HCT116 (cell line): Measurements from ENCODE around the gene LASP1. TPM values are rescaled to one million over a fixed set of nuclear protein-coding genes. Genes with fewer than 3 reads are reported as not detected.

ENCODE experiments used
- ATAC-seq: fragments of 200-7000 bp; cut with Tn5 transposase; 2 replicates; pipeline ENCODE4 v1.9.1; 2020; ENCODE audit warnings: mild to moderate bottlenecking, moderate library complexity
- BruUV-seq: library from RNA; stranded (reverse); fragments of 400-500 nt; replicated peaks from 2 replicates; lab custom pipeline; 2021; lab: Mats Ljungman, UMichigan
- CTCF ChIA-PET: fragments of 300-600 bp; sonication (Branson Sonifier 250); formaldehyde crosslinking; loops from one replicate; lab custom pipeline; 2021; ENCODE audit warnings: antibody characterized with exemption; lab: Charles Lee
- POLR2A ChIA-PET: fragments of 300-600, 350-600 bp; sonication (Branson Sonifier 250); formaldehyde crosslinking; loops from one replicate; lab custom pipeline; 2021; ENCODE audit warnings: antibody characterized with exemption; lab: Charles Lee
- RAD21 ChIA-PET, 2 experiments: fragments of 300-600 bp; sonication (Branson Sonifier 250); formaldehyde crosslinking; loops; one replicate each; lab custom pipeline; 2023; ENCODE audit warnings: low total read pairs in 2 of 2; ENCODE audit not compliant: uncharacterized antibody in 2 of 2, unreplicated experiment in 2 of 2, low non-redundant PET in 1 of 2; lab: Charles Lee
- DNase-seq: peaks from one replicate; pipeline ENCODE4 v3.0.0-alpha.2; 2010; ENCODE audit warnings: low read depth, low spot score
- H2AFZ ChIP-seq: fragments of 200-600 bp; shearing (Covaris generic), sonication (generic); 2 replicates; pipeline ENCODE4 v1.6.1; 2017; ENCODE audit warnings: low read depth, mixed run types, mixed read lengths, antibody characterized with exemption, low read length; ENCODE audit not compliant: poor library complexity, severe bottlenecking
- H3K27ac ChIP-seq: 2 replicates; pipeline ENCODE4 v1.5.1; 2012; ENCODE audit warnings: low read depth, low read length
- H3K27me3 ChIP-seq: fragments of 200-600 bp; sonication (generic); 2 replicates; pipeline ENCODE4 v1.6.1; 2016; ENCODE audit warnings: mixed run types, low read length, mixed read lengths; ENCODE audit not compliant: insufficient read depth
- H3K36me3 ChIP-seq, 2 experiments: fragments of 200-500 bp in 1 of 2; fragments of 200-600 bp in 1 of 2; sonication (Bioruptor generic) in 1 of 2; sonication (generic) in 1 of 2; 2 replicates each; pipeline versions ENCODE4 v1.5.1 to v1.6.1; 2014 to 2016; ENCODE audit warnings: low read length in 2 of 2, inconsistent platforms in 1 of 2, mixed read lengths in 1 of 2, mixed run types in 1 of 2; ENCODE audit not compliant: insufficient read depth in 2 of 2, control insufficient read depth in 1 of 2
- H3K4me1 ChIP-seq, 2 experiments: fragments of 200-600 bp in 1 of 2; sonication (generic) in 1 of 2; 2 replicates each; pipeline versions ENCODE4 v1.5.1 to v1.6.1; 2012 to 2017; ENCODE audit warnings: low read length in 2 of 2, inconsistent platforms in 1 of 2, mild to moderate bottlenecking in 1 of 2, mixed read lengths in 1 of 2, mixed run types in 1 of 2, moderate library complexity in 1 of 2; ENCODE audit not compliant: insufficient read depth in 2 of 2, control insufficient read depth in 1 of 2
- H3K4me2 ChIP-seq: fragments of 200-600 bp; sonication (generic); 2 replicates; pipeline ENCODE4 v1.6.1; 2017; ENCODE audit warnings: mixed run types, low read length, mixed read lengths
- H3K4me3 ChIP-seq, 2 experiments: fragments of 200-600 bp in 1 of 2; sonication (generic) in 1 of 2; replicated peaks in 1 of 2; 2 replicates each; pipeline ENCODE4 v1.5.1; 2011 to 2016; ENCODE audit warnings: low read length in 2 of 2, control low read depth in 1 of 2, low read depth in 1 of 2, mild to moderate bottlenecking in 1 of 2, mixed read lengths in 1 of 2, mixed run types in 1 of 2
- H3K79me2 ChIP-seq: fragments of 200-600 bp; sonication (generic); 2 replicates; pipeline ENCODE4 v1.6.1; 2017; ENCODE audit warnings: mild to moderate bottlenecking, mixed run types, low read length, moderate library complexity, mixed read lengths; ENCODE audit not compliant: insufficient read depth
- H3K9ac ChIP-seq: fragments of 200-600 bp; sonication (generic); 2 replicates; pipeline ENCODE4 v1.6.1; 2016; ENCODE audit warnings: low read length, mixed read lengths
- H3K9me2 ChIP-seq: fragments of 200-600 bp; sonication (generic), shearing (Covaris generic); 2 replicates; pipeline ENCODE4 v1.6.1; 2017; ENCODE audit warnings: mixed run types, mild to moderate bottlenecking, moderate library complexity; ENCODE audit not compliant: insufficient read depth
- H3K9me3 ChIP-seq, 2 experiments: fragments of 200-500 bp in 1 of 2; fragments of 200-600 bp in 1 of 2; sonication (Bioruptor generic) in 1 of 2; sonication (generic) in 1 of 2; 2 replicates each; pipeline ENCODE4 v1.6.1; 2014 to 2017; ENCODE audit warnings: low read length in 2 of 2, mixed read lengths in 2 of 2, inconsistent platforms in 1 of 2, low read depth in 1 of 2, mild to moderate bottlenecking in 1 of 2, mixed run types in 1 of 2, moderate library complexity in 1 of 2; ENCODE audit not compliant: control insufficient read depth in 1 of 2, insufficient read depth in 1 of 2
- H4K20me1 ChIP-seq: fragments of 200-600 bp; sonication (generic), shearing (Covaris generic); 2 replicates; pipeline ENCODE4 v1.6.1; 2017; ENCODE audit warnings: mixed run types, mild to moderate bottlenecking, moderate library complexity; ENCODE audit not compliant: insufficient read depth
- EZH2phosphoT487 ChIP-seq: fragments of 200-600 bp; IDR thresholded peaks from 2 replicates; pipeline ENCODE4 v1.6.1; 2018; ENCODE audit warnings: antibody characterized with exemption, borderline replicate concordance
- FOSL1 ChIP-seq: IDR thresholded peaks from 2 replicates; pipeline ENCODE4 v1.6.1; 2012; ENCODE audit warnings: low read depth
- POLR2A ChIP-seq: IDR thresholded peaks from 2 replicates; pipeline ENCODE4 v1.7.0; 2011; ENCODE audit warnings: borderline replicate concordance; ENCODE audit not compliant: insufficient read depth, insufficient read length; ENCODE audit errors: extremely low read depth
- RAD21 ChIP-seq: IDR thresholded peaks from 2 replicates; pipeline ENCODE4 v1.6.1; 2012; ENCODE audit warnings: low read depth, mild to moderate bottlenecking
- SIN3A ChIP-seq: IDR thresholded peaks from 2 replicates; pipeline ENCODE4 v1.6.1; 2012; ENCODE audit warnings: low read depth
- SP1 ChIP-seq: IDR thresholded peaks from 2 replicates; pipeline ENCODE4 v1.6.1; 2012; ENCODE audit warnings: low read depth
- SRF ChIP-seq: IDR thresholded peaks from 2 replicates; pipeline ENCODE4 v1.6.1; 2012; ENCODE audit warnings: low read depth
- TCF7L2 ChIP-seq: IDR thresholded peaks from 2 replicates; pipeline ENCODE4 v1.7.0; 2011; ENCODE audit warnings: borderline replicate concordance, inconsistent platforms; ENCODE audit not compliant: insufficient read depth, insufficient read length; ENCODE audit errors: extremely low read depth
- YY1 ChIP-seq: IDR thresholded peaks from 2 replicates; pipeline ENCODE4 v1.6.1; 2011; ENCODE audit warnings: low read length, low read depth, moderate library complexity, mild to moderate bottlenecking; ENCODE audit not compliant: insufficient replicate concordance; ENCODE audit errors: extremely low read depth
- ZNF274 ChIP-seq: fragments of 200-500 bp; sonication (Bioruptor generic); IDR thresholded peaks from 2 replicates; pipeline ENCODE4 v1.6.1; 2014; ENCODE audit warnings: mild to moderate bottlenecking, low read depth, low read length, inconsistent platforms
- intact Hi-C: fragments of 100-400 bp; cut with micrococcal nuclease; formaldehyde crosslinking; loops from 2 replicates; pipeline ENCODE4 v1.10.0; 2022
- total RNA-seq: library from RNA; stranded (reverse); gene quantifications from one replicate; pipeline ENCODE4 v1.2.1, GENCODE V29; 2021; ENCODE audit not compliant: unreplicated experiment
- TF ChIP-seq, protein P1 (sequence below): IDR thresholded peaks from 2 replicates; pipeline ENCODE4 v1.6.1; 2012
- TF ChIP-seq, protein P2 (sequence below): IDR thresholded peaks from 2 replicates; pipeline ENCODE4 v1.6.1; 2011; ENCODE audit warnings: mild to moderate bottlenecking, low read length, moderate library complexity; ENCODE audit not compliant: insufficient replicate concordance; ENCODE audit errors: extremely low read depth
- TF ChIP-seq, protein P3 (sequence below): IDR thresholded peaks from 2 replicates; pipeline ENCODE4 v1.6.1; 2012; ENCODE audit warnings: low read depth
- TF ChIP-seq, protein P4 (sequence below): IDR thresholded peaks from 2 replicates; pipeline ENCODE4 v1.6.1; 2012

Gene LASP1
- total RNA-seq, 1 experiment from 2014 or later: 149 TPM

DNA sequence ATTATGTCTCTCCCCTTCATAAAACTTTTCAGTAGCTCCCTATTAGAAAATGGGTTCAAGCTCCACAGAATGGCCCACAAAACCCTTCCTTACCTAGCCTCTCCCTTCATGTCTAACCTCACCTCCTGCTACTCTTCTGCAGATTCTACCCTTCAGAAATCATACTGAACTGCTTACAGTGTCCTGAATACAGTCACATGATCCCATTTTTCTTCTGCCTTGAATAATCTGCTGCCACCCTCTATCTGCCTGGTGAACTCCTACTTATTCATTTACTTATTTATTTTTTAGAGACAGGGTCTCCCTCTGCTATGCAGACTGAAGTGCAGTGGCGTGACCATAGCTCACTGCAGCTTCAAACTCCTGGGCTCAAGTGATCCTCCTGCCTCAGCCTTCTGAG is 70.5 kb downstream of the LASP1 start:
- POLR2A ChIA-PET: interaction anchor here (0.6 kb wide), 1 partner anchor 320 kb away, joined by 4 read pairs; no protein-coding TSS in a partner anchor
- H3K27me3 ChIP-seq: no peaks in the 10 kb centered on the region; the same call in 1 of the 2 replicates
- H2AFZ ChIP-seq: no peak overlapping the region
- CTCF ChIA-PET: interaction anchor here (0.6 kb wide), 1 partner anchor 8 kb away, joined by 3 read pairs; no protein-coding TSS in a partner anchor
- no peaks in the 10 kb centered on the region for H3K79me2 ChIP-seq
- no peaks in the 10 kb centered on the region for H3K9me2 ChIP-seq
- H3K27ac ChIP-seq: no peak overlapping the region
- TF ChIP-seq POLR2A (no peak), EZH2phosphoT487 (no peak), SP1 (no peak), FOSL1 (no peak)
- H3K9ac ChIP-seq: no peak overlapping the region
- no TSS peak for BruUV-seq
- H3K4me3 ChIP-seq: no peak overlapping the region
- RAD21 ChIA-PET: no interaction called here
- no peaks in the 10 kb centered on the region for H3K9me3 ChIP-seq
- intact Hi-C loops: no loop called here
- no peak overlapping the region for H3K4me2 ChIP-seq
- ATAC-seq: no peak
- H3K4me1 ChIP-seq: no peaks in the 10 kb centered on the region
- no peaks in the 10 kb centered on the region for H3K36me3 ChIP-seq
- H4K20me1 ChIP-seq: no peaks in the 10 kb centered on the region
- no peak for DNase-seq

DNA sequence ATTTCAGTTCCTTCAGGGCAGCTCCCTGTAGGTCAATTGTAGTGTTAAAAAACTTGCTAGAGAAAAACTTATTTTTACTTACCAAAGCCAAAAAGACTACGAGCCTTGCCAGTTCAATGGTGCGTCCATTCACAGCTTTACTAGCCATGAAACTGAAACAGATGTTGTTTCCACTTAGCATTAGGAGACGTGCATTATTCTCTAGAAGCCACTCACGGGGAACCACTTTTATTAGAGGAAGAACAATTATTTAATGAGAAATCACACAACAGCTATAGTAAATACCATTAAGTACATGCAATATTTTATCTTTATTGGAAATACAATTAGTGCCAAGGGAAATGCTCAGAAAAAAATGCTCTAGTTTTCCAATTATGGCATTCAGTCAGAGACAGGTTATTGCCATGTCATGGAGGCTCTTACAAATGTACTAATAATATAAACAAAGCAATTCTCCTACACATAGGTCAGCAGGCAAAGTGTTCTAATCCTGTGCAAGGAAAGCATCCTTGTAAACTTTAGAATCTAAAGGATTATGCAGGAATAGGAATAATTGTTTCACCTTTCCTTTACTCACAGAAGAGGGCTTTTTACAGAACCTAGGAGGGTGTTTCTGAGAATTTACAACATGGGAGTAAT is 73.0 kb downstream of the LASP1 start:
- ChIA-PET CTCF (no interaction called here), RAD21 (no interaction called here), POLR2A (no interaction called here)
- no peak for ATAC-seq
- DNase-seq: no peak
- Histone ChIP-seq H3K9ac (no peak overlapping the region), H3K27ac (no peak overlapping the region), H3K79me2 (no peaks in the 10 kb centered on the region), H3K36me3 (no peaks in the 10 kb centered on the region), H3K9me2 (no peaks in the 10 kb centered on the region), H3K9me3 (no peaks in the 10 kb centered on the region), H2AFZ (peak overlapping the region; percentile 41), H4K20me1 (no peaks in the 10 kb centered on the region), H3K27me3 (no peaks in the 10 kb centered on the region), H3K4me2 (no peak overlapping the region), H3K4me1 (no peaks in the 10 kb centered on the region), H3K4me3 (no peak overlapping the region)
- TF ChIP-seq POLR2A (no peak), YY1 (no peak), SRF (no peak), RAD21 (no peak), FOSL1 (no peak), TCF7L2 (no peak), ZNF274 (no peak), SIN3A (no peak)
- TF ChIP-seq, protein P1, sequence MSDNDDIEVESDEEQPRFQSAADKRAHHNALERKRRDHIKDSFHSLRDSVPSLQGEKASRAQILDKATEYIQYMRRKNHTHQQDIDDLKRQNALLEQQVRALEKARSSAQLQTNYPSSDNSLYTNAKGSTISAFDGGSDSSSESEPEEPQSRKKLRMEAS: no peak
- TF ChIP-seq, protein P2, sequence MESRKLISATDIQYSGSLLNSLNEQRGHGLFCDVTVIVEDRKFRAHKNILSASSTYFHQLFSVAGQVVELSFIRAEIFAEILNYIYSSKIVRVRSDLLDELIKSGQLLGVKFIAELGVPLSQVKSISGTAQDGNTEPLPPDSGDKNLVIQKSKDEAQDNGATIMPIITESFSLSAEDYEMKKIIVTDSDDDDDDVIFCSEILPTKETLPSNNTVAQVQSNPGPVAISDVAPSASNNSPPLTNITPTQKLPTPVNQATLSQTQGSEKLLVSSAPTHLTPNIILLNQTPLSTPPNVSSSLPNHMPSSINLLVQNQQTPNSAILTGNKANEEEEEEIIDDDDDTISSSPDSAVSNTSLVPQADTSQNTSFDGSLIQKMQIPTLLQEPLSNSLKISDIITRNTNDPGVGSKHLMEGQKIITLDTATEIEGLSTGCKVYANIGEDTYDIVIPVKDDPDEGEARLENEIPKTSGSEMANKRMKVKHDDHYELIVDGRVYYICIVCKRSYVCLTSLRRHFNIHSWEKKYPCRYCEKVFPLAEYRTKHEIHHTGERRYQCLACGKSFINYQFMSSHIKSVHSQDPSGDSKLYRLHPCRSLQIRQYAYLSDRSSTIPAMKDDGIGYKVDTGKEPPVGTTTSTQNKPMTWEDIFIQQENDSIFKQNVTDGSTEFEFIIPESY: no peak
- TF ChIP-seq, protein P3, sequence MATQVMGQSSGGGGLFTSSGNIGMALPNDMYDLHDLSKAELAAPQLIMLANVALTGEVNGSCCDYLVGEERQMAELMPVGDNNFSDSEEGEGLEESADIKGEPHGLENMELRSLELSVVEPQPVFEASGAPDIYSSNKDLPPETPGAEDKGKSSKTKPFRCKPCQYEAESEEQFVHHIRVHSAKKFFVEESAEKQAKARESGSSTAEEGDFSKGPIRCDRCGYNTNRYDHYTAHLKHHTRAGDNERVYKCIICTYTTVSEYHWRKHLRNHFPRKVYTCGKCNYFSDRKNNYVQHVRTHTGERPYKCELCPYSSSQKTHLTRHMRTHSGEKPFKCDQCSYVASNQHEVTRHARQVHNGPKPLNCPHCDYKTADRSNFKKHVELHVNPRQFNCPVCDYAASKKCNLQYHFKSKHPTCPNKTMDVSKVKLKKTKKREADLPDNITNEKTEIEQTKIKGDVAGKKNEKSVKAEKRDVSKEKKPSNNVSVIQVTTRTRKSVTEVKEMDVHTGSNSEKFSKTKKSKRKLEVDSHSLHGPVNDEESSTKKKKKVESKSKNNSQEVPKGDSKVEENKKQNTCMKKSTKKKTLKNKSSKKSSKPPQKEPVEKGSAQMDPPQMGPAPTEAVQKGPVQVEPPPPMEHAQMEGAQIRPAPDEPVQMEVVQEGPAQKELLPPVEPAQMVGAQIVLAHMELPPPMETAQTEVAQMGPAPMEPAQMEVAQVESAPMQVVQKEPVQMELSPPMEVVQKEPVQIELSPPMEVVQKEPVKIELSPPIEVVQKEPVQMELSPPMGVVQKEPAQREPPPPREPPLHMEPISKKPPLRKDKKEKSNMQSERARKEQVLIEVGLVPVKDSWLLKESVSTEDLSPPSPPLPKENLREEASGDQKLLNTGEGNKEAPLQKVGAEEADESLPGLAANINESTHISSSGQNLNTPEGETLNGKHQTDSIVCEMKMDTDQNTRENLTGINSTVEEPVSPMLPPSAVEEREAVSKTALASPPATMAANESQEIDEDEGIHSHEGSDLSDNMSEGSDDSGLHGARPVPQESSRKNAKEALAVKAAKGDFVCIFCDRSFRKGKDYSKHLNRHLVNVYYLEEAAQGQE: no peak
- TF ChIP-seq, protein P4, sequence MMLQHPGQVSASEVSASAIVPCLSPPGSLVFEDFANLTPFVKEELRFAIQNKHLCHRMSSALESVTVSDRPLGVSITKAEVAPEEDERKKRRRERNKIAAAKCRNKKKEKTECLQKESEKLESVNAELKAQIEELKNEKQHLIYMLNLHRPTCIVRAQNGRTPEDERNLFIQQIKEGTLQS: no peak
- intact Hi-C loops: no loop called here
- no TSS peak for BruUV-seq
